Stimulated activated CD8-positive, alpha-beta memory T cell treated with anti-CD3 and anti-CD28 coated beads, Interleukin-7, amount 100 ng/mL, for 24 hours (primary cell): ENCODE measurements around the gene CPM.

Experiments used
- DNase-seq: peaks from one replicate; pipeline ENCODE4 v3.0.0-alpha.2; 2020; ENCODE audit warnings: low read depth

The CPM gene

DNA sequence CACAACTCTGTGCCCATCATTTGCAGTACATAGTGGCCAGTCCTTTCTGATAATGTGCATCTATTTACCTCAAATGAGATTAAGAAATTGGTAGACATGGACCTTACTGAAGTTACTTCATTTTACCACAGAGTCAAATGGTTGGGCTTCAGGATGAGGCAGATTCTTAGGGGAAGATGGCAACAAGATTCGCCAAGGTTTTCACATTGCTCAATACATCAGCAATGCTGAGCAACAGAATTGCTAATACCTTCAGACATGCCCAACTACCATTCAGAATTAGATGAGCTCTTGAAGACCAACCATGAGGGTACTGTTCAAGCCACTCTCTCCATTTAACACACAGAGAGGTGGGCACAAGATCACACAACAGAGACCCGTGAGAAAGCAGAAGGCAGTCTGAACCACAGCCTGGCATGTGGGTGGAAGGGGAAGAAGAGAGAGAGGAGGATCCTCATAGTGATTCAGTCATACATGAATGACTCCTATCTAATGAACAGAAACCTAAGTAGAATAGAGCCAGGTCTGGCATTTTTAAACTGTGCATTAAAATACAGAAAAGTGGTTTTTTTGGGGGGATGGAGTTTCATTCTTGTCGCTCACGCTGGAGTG, 28.5 kb downstream of the CPM start:
- DNase-seq: no peak

DNA sequence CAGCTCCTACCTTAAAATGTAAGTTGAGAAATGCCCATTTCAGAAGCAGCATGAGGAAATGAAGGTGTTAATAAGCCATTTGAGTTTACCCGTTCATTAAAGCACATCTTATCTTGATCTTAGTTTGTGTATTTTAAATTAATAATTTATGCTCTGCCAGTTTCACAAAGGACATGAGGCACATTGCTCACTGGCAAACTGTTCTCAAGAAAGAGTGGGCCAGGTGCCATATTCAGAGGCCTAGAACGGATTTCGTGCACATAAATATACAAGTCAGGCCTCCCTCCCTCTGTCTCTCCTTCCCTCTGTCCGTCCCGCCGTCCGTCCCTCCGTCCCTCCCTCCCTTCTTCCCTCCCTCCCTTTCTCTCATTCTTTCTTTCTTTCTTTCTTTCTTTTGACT, 29.5 kb downstream of the CPM start:
- DNase-seq: no peak

DNA sequence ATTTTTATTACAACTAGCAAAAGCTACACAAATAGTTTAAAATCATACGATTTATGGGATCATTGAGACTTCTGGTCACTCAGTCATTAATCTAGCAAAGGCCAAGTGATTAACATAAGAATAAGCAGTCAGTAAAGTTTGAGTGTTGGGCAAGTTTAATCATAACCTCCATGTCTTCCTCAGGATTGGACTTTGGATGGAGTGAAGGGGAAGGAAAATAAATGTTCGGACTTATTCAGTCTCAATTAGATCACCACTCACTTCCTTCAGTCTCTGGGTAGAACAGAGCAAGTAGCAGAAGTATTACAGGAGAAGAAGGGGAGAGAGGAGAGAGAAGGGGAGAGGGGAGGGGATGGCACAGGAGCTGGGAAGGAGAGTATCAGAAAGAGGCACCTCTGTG, 31.4 kb downstream of the CPM start:
- no peak for DNase-seq

- no peak for DNase-seq
These were observed 31.8 kb downstream of the CPM start for GRCh38 chr12:68901145-68901544.

DNA sequence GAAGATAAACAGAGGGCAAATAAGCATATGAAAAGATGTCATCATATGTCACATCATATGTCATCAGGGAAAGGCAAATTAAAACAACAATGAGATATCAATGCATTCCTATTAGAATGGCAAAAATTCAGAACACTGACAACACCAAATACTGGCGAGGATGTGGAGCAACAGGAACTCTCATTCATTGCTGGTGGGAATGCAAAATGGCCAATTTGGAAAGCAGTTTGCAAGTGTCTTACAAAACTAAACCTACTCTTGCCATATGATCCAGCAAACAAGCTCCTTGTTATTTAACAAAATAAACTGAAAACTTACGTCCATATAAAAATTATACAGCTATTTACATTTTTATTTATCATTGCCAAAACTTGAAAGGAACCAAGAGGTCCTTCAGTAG, 32.7 kb downstream of the CPM start:
- no peak for DNase-seq

DNA sequence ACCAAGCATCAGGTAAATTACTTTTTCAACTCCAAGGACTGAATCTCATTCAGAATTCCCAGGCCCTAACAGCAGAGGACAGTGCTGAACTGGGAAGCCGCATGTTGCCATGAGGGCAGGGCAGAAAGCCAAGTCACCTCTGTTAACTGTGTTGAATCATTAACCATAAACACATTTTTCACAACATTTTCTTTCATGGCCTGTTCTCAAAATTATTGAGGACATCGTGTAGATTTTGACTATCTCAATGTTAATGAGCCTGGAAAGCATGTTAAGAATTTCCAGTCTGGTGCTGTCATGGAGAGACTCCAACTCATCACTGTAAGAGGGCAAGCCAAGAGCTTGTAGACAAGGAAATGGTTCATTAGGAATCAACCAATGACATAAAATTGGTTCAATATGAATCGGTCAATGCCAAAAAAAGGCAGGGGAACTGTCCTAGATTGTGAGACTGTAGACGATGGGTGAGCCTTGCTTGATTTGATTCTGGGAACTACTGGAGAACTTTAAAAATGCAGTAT, 33.7 kb downstream of the CPM start:
- DNase-seq: no peak

- no peak for DNase-seq
These were observed 36.0 kb downstream of the CPM start for GRCh38 chr12:68896881-68897540.

DNA sequence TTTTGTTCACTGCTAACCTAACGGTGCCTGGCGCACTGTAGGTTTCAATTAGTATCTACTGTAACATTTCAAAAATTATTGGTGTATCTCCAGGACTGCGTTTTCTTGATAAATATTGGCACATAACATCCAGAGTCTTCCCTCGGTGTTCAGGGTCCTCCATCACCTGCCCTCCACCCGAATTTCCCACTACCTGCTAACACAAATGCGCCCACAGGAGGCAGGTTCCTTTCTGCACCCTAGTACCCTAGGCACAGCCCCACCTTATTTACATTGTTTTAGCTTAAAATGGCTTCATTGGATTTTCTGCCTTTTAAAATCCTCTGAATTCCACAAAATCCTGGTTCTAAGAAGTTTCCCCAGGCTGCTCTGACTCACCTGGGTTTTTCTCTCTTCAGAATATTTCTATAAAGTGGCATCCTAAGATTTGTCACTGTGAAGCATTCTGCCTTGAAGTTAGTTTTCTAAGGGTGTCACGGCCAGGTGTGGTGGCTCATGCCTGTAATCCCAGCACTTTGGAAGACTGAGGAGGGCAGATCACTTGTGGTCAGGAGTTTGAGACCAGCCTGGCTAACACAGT, 38.6 kb downstream of the CPM start:
- DNase-seq: no peak

GRCh38 chr12:68893741-68894140, 39.2 kb downstream of the CPM start:
- no peak for DNase-seq

DNA sequence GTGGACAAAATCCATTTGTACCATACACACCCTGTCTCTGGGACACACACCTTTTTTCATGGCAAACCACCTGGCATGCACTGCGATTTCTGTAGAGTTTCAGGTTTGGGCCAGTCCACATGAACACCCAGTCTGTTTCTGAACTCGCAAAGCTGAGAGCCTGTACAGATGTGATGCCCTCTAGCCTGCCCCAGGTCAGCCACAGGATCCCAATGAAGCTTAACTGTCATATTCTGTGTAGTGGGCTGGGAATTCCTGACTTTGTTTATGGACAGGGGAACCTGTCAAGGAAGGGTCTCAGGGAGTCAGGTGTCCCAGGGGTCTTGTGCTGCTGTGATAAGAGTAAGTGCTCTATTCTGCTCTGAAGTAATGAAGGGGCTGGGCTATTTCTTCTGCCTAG, 39.8 kb downstream of the CPM start:
- no peak for DNase-seq

GRCh38 chr12:68891141-68891540, 41.8 kb downstream of the CPM start:
- no peak for DNase-seq

DNA sequence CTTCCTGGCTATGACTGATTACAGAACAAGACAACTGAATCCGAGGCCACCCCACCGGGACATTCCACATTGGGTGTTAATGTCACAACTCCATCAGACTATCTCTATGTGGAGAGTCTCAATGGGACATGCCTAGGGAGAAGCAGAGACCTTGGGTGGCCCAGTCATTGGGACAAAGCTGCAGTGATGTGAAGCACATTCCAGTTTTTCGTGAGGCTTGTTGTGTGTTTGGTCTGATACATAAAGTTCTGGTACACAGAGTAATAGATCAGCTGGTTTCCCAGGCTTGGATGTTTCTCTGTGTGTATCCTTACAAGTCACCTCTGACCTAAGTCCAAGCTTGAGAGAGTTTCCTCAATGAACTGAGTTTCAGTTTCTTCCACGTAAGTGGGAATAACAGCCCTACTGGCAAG, 42.3 kb downstream of the CPM start:
- no peak for DNase-seq

DNA sequence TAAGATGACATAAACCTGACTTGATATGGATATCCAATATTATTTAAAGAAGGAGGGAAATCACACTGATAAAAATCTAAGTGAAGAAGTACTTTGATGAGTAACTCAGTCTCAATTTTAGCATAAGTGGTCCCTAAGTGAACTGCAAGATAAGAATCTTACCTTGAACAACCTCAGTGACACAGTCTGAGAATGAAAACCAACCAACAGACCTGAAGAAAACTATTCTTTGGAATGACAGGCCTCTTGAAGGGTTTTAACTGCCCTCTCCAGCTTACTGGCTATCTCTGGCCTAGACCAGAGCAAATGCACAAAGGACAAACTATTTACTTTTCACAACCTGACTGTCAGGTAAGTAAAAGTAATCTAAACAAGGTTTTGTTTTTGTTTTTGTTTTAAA, 44.7 kb downstream of the CPM start:
- no peak for DNase-seq

GRCh38 chr12:68887641-68888040, 45.3 kb downstream of the CPM start:
- no peak for DNase-seq

DNA sequence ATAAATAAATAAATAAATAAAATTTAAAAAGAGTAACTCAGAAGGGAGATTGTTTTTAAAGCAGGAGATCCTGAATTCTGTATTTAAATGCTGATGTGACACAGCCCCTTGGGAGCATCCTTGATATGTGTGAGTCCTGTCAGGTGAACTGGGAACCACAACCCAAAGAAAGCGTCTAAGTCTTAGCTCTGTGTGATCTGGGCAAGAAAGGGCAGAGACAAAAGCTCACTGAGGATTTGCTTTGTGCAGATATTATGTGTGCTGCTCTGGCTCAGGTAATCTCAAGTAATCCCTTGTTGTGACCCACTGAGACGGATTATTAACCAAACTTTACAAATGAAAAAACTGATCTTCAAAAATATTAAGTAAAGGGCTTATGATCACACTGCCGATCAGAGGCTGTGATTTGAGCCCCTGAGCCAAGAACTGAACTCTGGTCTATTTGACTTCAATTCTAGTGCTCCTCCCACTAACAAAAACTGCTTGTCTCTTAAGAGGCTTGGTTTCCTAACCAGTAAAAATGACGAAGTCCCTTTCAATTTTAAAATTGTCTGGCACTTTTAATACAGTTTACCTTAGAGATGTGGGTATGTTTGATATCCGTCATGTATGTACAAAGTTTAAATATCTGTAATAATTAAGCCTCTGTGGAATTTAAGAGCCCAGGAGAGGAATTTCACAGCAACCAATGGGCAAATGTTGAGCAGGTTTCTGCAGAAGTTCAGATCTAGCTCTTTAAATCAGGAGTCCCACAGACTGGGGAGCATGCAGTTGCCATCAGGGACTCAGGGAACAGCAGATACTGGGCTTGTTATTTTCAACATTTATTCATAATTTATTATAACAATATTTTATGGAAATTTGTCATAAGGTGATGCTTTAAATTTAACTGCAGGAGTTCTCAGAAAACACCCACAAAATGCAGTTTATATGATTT, 46.1 kb downstream of the CPM start:
- no peak for DNase-seq

GRCh38 chr12:68885381-68885780, 47.6 kb downstream of the CPM start:
- DNase-seq: no peak

DNA sequence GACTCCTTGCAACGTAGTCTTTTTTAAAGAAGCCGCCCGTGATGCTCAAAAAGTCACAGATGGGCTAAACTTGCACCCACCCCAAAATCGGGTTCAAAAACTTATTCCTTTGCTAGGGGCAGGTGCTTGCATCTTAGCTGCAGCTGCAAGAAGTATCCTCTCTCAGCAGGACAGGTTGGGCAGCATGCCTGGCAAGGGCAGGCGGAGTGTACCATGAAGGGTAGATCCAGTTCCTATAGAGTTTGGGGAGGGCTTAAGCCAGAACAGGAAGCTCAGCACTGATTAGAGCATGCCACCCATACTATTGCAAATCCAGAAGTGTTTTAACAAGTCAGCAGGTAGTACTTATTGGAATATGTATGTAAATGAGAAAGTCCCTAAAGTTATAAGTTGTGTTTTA, 48.7 kb downstream of the CPM start:
- no peak for DNase-seq

DNA sequence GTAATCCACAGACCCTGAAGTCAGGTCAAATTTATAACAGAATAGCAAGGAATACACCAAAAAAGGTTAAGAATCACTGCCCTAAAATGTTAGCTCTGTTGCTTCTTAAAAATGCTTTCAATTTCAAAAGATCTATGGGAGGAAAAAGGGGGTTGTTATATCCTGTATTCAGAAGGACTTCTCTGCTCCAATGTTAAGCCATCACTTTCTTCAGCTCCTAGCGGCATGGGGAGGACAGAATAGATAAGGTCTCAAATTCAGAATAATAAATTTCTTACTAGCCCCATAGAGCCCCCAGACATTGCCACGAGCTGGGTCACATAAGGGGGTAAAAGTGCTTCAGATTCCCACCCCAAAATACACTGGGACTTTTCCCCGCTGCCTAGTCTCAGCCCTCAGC, 49.8 kb downstream of the CPM start:
- no peak for DNase-seq

GRCh38 chr12:68882251-68882964, 50.6 kb downstream of the CPM start:
- no peak for DNase-seq

- DNase-seq: no peak
These were observed 52.2 kb downstream of the CPM start for GRCh38 chr12:68880660-68881325.

- DNase-seq: no peak
These were observed 54.1 kb downstream of the CPM start for GRCh38 chr12:68878846-68879245.
